ENCODE measurements around the gene PTPN22.

GRCh38 chr1:113899111-113899510, 27.6 kb upstream of the PTPN22 start:
- TF ChIP-seq CTCF (IDR thresholded peaks at IDR 0.05): no peak
- TF ChIP-seq POLR2A (IDR thresholded peaks at IDR 0.05): no peak
